Esophagus squamous epithelium (tissue), 5 donors: ENCODE data around the gene TAS2R14. TPM values are rescaled to one million over a fixed set of nuclear protein-coding genes. Genes with fewer than 3 reads are reported as not detected.

Source experiments
- DNase-seq: peaks from one replicate; lab custom pipeline; 2025; lab: John Stamatoyannopoulos, UW
- H3K27ac ChIP-seq, 4 donors: fragments of 200-600 bp; sonication (generic); one replicate each; pipeline ENCODE4 v1.5.1; 2016 to 2019; ENCODE audit warnings: mild to moderate bottlenecking in 1 of 4
- H3K27me3 ChIP-seq, 4 donors: fragments of 200-600 bp; sonication (generic); 1 replicate in 3 of 4; 2 replicates in 1 of 4; pipeline versions ENCODE4 v1.5.1 to v1.6.0; 2017 to 2021; ENCODE audit warnings: antibody characterized with exemption in 1 of 4
- H3K36me3 ChIP-seq, 3 donors: fragments of 200-600 bp; sonication (generic); one replicate each; pipeline ENCODE4 v1.5.1; 2016 to 2019
- H3K4me1 ChIP-seq, 3 donors: fragments of 200-600 bp; sonication (generic); one replicate each; pipeline ENCODE4 v1.5.1; 2017 to 2019
- H3K4me3 ChIP-seq, 4 donors: fragments of 200-600 bp; sonication (generic); 1 replicate in 3 of 4; 2 replicates in 1 of 4; pipeline ENCODE4 v1.5.1; 2016 to 2019; ENCODE audit warnings: mild to moderate bottlenecking in 2 of 4, moderate library complexity in 1 of 4
- H3K9me3 ChIP-seq, 3 donors: fragments of 200-600 bp; sonication (generic); one replicate each; pipeline ENCODE4 v1.5.1; 2016 to 2019
- CTCF ChIP-seq, 6 experiments: fragments of 450-650 bp in 4 of 6; fragments of 200-600 bp in 2 of 6; sonication (generic) in 2 of 6; IDR thresholded peaks; one replicate each; pipeline ENCODE4 v1.5.1; 2016 to 2019; ENCODE audit warnings: antibody characterized with exemption in 6 of 6, mild to moderate bottlenecking in 4 of 6, moderate library complexity in 4 of 6
- POLR2A ChIP-seq, 4 donors: fragments of 450-650 bp; IDR thresholded peaks; one replicate each; pipeline ENCODE4 v1.6.1; 2017; ENCODE audit warnings: antibody characterized with exemption in 4 of 4, mild to moderate bottlenecking in 4 of 4, moderate library complexity in 3 of 4
- WGBS, 2 donors: methylation state at CpG; one replicate each; pipeline ENCODE4 v1.1.5; 2018; 5-methylcytosine and 5-hydroxymethylcytosine counted together
- intact Hi-C: fragments of 100-400 bp; cut with DNase I; formaldehyde crosslinking; loops from one replicate; pipeline ENCODE4 v1.15.0; 2022
- total RNA-seq, 4 donors: library from RNA; depleted of rRNA; stranded (reverse); fragments of >200 nt; gene quantifications; one replicate each; pipeline ENCODE4 v1.1.0, GENCODE V29; 2016
- donor health status: DM: yes; HTN: yes; CAD: no.

The TAS2R14 gene
- total RNA-seq, 4 donors from 2014 or later = 0.80 to 3.2 (median 1.7) TPM

- Histone ChIP-seq H3K4me3 (no peak overlapping the region), H3K27ac (no peak overlapping the region), H3K36me3 (no peaks in the 10 kb centered on the region), H3K27me3 (no peaks in the 10 kb centered on the region), H3K4me1 (no peaks in the 10 kb centered on the region), H3K9me3 (no peaks in the 10 kb centered on the region)
- DNase-seq = no peak
- intact Hi-C loops = no loop called here
- no peak for TF ChIP-seq POLR2A (IDR thresholded peaks at IDR 0.05)
- TF ChIP-seq CTCF (IDR thresholded peaks at IDR 0.05) = no peak
Observed at GRCh38 chr12:10957741-10958140, 18.7 kb upstream of the TAS2R14 start.

- intact Hi-C loops = no loop called here
- DNase-seq = no peak
- no peaks in the 10 kb centered on the region for H3K9me3 ChIP-seq
- no peaks in the 10 kb centered on the region for H3K27me3 ChIP-seq
- TF ChIP-seq POLR2A (IDR thresholded peaks at IDR 0.05) (no peak), CTCF (IDR thresholded peaks at IDR 0.05) (no peak)
- no peaks in the 10 kb centered on the region for H3K36me3 ChIP-seq
- H3K4me1 ChIP-seq = no peaks in the 10 kb centered on the region
- no peak overlapping the region for H3K4me3 ChIP-seq
- no peak overlapping the region for H3K27ac ChIP-seq
Observed at GRCh38 chr12:10956085-10956484, 17.0 kb upstream of the TAS2R14 start.

GRCh38 chr12:10952645-10953044, 13.6 kb upstream of the TAS2R14 start:
- TF ChIP-seq POLR2A (IDR thresholded peaks at IDR 0.05) (no peak), CTCF (IDR thresholded peaks at IDR 0.05) (no peak)
- Histone ChIP-seq H3K4me1 (no peaks in the 10 kb centered on the region), H3K4me3 (no peak overlapping the region), H3K27ac (no peak overlapping the region), H3K36me3 (peaks cover 0 to 7% (median 0%) of the 10 kb centered on the region in 3 donors), H3K27me3 (no peaks in the 10 kb centered on the region), H3K9me3 (no peaks in the 10 kb centered on the region)
- WGBS, 2 donors = 79 to 92% methylated on average over 4 of the region's 4 CpGs
- DNase-seq = no peak
- intact Hi-C loops = no loop called here

GRCh38 chr12:10943167-10943566, 4.1 kb upstream of the TAS2R14 start:
- WGBS, 2 donors = 90 to 97% methylated on average over 2 of the region's 2 CpGs
- H3K36me3 ChIP-seq = no peaks in the 10 kb centered on the region
- H3K4me3 ChIP-seq = no peak overlapping the region
- no peak for DNase-seq
- TF ChIP-seq CTCF (IDR thresholded peaks at IDR 0.05) (no peak), POLR2A (IDR thresholded peaks at IDR 0.05) (no peak)
- intact Hi-C loops = no loop called here
- H3K27ac ChIP-seq = no peak overlapping the region
- H3K27me3 ChIP-seq = no peaks in the 10 kb centered on the region
- H3K4me1 ChIP-seq = peaks cover 0 to 3% (median 0%) of the 10 kb centered on the region in 3 donors
- H3K9me3 ChIP-seq = peaks cover 0 to 4% (median 0%) of the 10 kb centered on the region in 3 donors

- Histone ChIP-seq H3K36me3 (no peaks in the 10 kb centered on the region), H3K4me1 (peaks cover 0 to 3% (median 0%) of the 10 kb centered on the region in 3 donors), H3K27ac (no peak overlapping the region), H3K9me3 (peaks cover 0 to 4% (median 0%) of the 10 kb centered on the region in 3 donors), H3K4me3 (no peak overlapping the region), H3K27me3 (no peaks in the 10 kb centered on the region)
- WGBS, 2 donors = 58 to 78% methylated on average over 1 to 3 of the region's 4 CpGs
- no peak for DNase-seq
- intact Hi-C loops = no loop called here
- TF ChIP-seq CTCF (IDR thresholded peaks at IDR 0.05) (no peak), POLR2A (IDR thresholded peaks at IDR 0.05) (no peak)
Observed at GRCh38 chr12:10941916-10942607, 3.0 kb upstream of the TAS2R14 start.
